ENCODE data around the gene NAT8L.

NAT8L gene

DNA sequence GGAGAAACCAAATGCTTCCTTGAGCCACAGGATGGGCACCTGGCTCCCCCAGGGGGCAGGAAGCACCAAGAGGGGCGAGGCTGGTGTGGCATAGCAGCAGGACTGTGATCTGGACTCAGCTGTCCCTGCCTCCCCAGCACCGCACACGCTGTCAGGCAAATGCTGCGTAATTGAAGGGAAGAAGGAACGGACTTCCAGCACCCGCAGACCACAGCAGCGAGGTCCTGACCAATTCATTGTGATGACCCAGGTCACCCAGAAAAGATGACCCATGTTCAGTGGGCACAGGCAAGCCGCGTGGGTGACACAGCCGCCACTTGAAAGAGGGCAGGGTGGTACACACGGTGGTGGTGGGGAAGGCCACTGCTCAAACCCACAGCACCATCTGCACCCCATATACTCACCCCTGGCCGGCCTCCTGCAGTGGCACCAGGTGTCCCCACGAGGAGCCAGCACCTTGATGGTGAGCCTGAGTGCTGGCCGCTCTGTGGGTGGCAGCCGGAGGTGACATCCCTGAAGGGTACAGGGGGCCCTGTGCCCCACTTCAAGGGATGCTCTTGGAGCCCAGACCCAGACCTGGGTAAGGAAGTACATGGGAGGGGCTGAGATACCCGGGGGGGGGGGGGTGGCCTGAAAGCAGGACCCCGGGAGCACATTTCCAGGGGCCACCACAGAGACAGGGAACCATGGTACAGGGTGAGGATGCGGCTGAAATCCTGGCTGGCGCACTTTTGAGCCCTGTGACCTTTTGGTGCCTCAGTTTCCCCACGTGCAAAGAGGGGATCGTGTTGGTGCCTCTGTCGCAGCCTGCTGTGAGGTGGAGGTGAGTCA, 11.5 kb downstream of the NAT8L start:
- no peak overlapping the region for H3K4me3 ChIP-seq (replicated peaks; ENCODE audit: low read depth, low read length)
- TF ChIP-seq, protein P1, sequence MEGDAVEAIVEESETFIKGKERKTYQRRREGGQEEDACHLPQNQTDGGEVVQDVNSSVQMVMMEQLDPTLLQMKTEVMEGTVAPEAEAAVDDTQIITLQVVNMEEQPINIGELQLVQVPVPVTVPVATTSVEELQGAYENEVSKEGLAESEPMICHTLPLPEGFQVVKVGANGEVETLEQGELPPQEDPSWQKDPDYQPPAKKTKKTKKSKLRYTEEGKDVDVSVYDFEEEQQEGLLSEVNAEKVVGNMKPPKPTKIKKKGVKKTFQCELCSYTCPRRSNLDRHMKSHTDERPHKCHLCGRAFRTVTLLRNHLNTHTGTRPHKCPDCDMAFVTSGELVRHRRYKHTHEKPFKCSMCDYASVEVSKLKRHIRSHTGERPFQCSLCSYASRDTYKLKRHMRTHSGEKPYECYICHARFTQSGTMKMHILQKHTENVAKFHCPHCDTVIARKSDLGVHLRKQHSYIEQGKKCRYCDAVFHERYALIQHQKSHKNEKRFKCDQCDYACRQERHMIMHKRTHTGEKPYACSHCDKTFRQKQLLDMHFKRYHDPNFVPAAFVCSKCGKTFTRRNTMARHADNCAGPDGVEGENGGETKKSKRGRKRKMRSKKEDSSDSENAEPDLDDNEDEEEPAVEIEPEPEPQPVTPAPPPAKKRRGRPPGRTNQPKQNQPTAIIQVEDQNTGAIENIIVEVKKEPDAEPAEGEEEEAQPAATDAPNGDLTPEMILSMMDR (IDR thresholded peaks at IDR 0.05; ENCODE audit: low read length, missing control alignments): no peak
- no peak for DNase-seq (ENCODE audit: low read depth)

DNA sequence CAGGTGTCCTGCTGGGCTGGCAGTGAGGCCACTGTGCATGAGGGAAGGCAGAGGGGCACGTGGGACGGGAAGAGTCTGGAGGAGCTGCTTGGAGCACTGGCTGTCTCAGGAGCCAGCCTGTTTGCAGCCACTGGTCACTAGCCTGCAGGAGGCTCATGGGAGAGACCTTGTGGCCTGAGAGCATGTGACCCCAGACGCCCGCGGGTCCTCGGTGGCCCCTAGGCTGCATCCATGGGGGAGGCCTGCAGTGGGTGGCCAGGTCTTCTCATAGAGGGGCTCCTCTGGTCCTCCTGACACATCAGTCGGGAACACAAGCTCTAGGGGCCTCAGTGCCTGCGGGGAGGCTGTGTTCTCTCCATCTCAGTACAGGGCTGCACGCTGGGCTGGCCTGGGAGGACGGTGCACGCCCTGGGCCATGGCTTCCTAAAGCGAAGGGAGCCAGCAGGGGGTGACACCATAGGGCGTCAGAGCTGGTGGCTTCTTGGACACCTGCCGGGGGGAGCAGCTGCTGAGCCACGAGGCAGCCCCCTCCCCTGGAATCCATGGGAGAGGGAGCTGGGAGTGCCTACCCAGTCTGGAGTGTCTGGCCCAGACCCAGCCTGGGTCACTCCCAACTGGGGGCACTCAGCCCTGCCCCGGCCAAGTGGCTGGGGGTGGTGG, 12.3 kb downstream of the NAT8L start:
- TF ChIP-seq, protein P1 (IDR thresholded peaks at IDR 0.05; ENCODE audit: low read length, missing control alignments): no peak
- DNase-seq (ENCODE audit: low read depth): no peak
- H3K4me3 ChIP-seq (replicated peaks; ENCODE audit: low read depth, low read length): no peak overlapping the region

DNA sequence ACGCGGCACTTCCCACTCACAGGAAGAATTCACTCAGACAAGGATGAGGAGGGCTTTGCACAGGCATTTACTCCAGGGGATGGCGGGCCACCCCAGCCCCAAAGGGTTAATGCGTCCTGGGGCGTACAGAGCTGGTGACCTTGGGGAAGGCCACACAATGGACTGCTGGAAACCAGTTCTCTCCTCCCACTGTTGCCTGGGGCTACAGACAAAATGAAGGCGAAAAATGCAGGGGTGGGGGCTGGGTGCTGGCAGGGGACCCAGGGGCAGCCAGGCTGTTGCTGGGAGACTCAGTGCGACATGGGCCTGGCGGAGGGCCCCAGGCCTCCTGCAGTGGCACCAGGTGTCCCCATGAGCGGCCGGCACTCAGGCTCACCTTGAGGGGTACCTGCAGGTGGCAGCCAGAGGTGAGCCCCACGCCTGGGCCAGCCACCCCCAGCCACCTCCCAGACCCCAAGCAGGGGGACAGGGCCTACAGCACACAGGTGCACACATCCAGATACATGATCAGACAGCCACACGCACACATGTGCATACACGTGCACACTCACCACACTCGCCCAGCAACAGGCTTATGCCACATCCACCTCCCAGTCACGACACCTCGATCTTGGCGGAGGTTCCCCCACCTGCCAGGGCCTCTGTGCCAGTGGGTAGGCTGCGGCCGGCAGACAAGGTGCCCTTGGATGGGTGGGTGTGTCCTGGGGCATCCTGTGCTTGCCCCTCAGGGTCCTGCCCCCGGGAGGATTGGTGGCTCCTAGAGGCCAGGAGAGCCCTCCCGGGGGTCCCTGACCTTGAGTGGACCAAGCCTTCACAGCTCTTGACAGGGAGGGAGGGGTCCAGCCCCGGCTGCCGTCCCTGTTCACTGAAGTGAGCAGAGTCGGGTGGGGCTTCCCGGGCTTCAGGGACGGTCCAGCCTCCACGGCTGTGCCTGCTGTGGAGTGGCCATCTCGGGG, 13.1 kb downstream of the NAT8L start:
- no peak overlapping the region for H3K4me3 ChIP-seq (replicated peaks; ENCODE audit: low read depth, low read length)
- no peak for DNase-seq (ENCODE audit: low read depth)
- TF ChIP-seq, protein P1 (IDR thresholded peaks at IDR 0.05; ENCODE audit: low read length, missing control alignments): no peak

DNA sequence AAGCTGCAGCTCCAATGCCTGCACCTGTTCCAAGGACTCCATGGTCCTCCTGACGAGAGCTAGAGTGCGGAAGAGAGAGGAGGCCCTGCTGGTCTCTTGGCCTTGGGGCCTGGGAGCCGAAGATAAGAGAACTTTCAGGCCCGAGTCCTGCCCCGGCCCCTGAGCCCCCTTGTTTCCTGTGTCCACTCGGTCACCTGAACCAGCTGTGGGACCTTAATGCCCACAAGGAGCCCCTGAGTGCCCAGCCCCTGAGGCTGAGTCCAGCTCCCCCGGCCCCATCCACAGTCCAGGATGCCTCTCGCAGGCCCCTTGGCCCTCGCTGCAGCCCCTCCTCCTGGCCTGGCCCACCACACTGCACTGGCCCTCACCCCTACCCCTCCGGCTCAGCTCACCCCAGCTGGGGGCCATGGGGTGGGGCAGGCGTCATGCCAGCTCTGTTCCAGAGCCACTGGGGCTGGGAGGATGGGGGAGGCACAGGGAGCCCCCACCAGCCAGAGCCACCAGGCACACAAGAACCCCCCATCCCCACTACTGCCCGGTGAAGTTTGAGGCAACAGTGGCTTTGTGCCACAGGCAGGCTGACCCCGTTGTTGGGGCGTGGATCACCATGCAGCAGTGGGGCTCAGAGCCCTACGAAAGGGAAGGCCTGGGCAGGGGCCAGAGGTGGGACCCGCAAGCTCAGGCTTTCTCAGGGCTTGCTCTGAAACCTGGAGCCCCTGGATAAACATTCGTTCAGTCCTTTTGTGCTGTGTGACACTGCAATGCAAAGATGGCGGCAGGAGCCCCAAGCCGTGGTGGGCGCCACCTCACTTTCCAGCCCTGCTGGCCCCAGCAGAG, 14.1 kb downstream of the NAT8L start:
- TF ChIP-seq, protein P1 (IDR thresholded peaks at IDR 0.05; ENCODE audit: low read length, missing control alignments): no peak
- DNase-seq (ENCODE audit: low read depth): no peak
- H3K4me3 ChIP-seq (replicated peaks; ENCODE audit: low read depth, low read length): no peak overlapping the region

DNA sequence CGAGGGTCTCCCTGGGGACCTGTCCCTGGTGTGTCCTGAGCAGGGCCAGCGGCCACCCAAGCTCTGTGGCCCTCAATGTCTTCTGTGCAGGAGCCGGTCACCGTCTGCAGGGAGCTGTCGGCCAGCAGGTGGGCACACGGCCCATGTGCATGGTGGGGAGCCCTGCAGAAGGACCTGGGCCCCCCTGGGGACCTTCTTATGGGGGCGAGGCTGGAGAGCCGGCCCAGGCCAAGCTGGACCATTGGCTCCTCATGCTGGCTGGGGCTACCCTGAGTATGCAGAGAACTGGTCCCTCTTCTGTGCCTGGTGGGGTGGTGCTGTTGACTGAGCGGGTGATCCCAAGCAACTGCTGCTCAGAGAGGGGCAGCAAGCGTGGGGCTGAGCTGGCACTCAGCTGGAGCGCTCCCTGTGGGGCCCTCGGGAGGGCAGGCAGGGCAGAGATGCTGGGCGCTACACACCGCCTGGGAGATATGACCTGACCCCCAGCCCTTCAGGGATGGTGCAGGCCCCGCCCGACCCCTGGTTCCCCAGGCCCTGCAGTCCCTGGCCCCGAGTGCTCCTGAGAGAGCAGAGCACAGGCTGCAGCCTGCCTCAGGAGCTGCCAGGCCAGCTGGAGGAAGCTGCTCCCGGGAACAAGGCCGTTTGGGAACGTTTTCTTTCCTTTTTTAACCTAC, 14.8 kb downstream of the NAT8L start:
- H3K4me3 ChIP-seq (replicated peaks; ENCODE audit: low read depth, low read length): no peak overlapping the region
- no peak for DNase-seq (ENCODE audit: low read depth)
- TF ChIP-seq, protein P1 (IDR thresholded peaks at IDR 0.05; ENCODE audit: low read length, missing control alignments): no peak
